Parathyroid adenoma (tissue), 2 donors: ENCODE measurements around the gene ASTN2.

Experiments
- H2AFZ ChIP-seq: fragments of 300-600 bp; sonication (generic); one replicate; pipeline ENCODE4 v1.7.0; 2017; ENCODE audit warnings: antibody characterized with exemption, mild to moderate bottlenecking
- H3K27ac ChIP-seq: fragments of 300-600 bp; sonication (generic); one replicate; pipeline ENCODE4 v1.7.0; 2017
- H3K27me3 ChIP-seq: fragments of 300-600 bp; sonication (generic); one replicate; pipeline ENCODE4 v1.7.0; 2017; ENCODE audit warnings: low read length; ENCODE audit not compliant: control insufficient read depth, insufficient read depth
- H3K36me3 ChIP-seq: fragments of 300-600 bp; sonication (generic); one replicate; pipeline ENCODE4 v1.7.0; 2017; ENCODE audit warnings: low read length; ENCODE audit not compliant: control insufficient read depth, insufficient read depth
- H3K4me1 ChIP-seq: fragments of 300-600 bp; sonication (generic); one replicate; pipeline ENCODE4 v1.7.0; 2017; ENCODE audit warnings: control low read depth
- H3K4me2 ChIP-seq: fragments of 300-600 bp; sonication (generic); one replicate; pipeline ENCODE4 v1.7.0; 2017; ENCODE audit warnings: low read length
- H3K4me3 ChIP-seq: fragments of 300-600 bp; sonication (generic); one replicate; pipeline ENCODE4 v1.7.0; 2017; ENCODE audit warnings: low read depth, low read length
- H3K79me2 ChIP-seq: fragments of 300-600 bp; sonication (generic); one replicate; pipeline ENCODE4 v1.7.0; 2017; ENCODE audit warnings: control low read depth
- H3K9ac ChIP-seq: fragments of 300-600 bp; sonication (generic); one replicate; pipeline ENCODE4 v1.7.0; 2017; ENCODE audit warnings: mild to moderate bottlenecking
- H3K9me3 ChIP-seq: fragments of 300-600 bp; sonication (generic); one replicate; pipeline ENCODE4 v1.7.0; 2017; ENCODE audit warnings: low read length; ENCODE audit not compliant: control insufficient read depth
- CTCF ChIP-seq: fragments of 300-600 bp; sonication (generic); IDR thresholded peaks from one replicate; pipeline ENCODE4 v1.7.0; 2017; ENCODE audit warnings: antibody characterized with exemption, mild to moderate bottlenecking
- donor health status: primary hyperparathyroidism.

Gene ASTN2

GRCh38 chr9:116605060-116605459 is 809.8 kb downstream of the ASTN2 start:
- no peak overlapping the region for H3K27ac ChIP-seq
- H3K4me3 ChIP-seq, result no peak overlapping the region

GRCh38 chr9:116604251-116604650 is 810.6 kb downstream of the ASTN2 start:
- no peaks in the 10 kb centered on the region for H3K4me1 ChIP-seq
- H3K36me3 ChIP-seq, result no peaks in the 10 kb centered on the region
- no peak overlapping the region for H3K4me3 ChIP-seq
- no peak overlapping the region for H3K27ac ChIP-seq
- H3K9ac ChIP-seq, result no peak overlapping the region
- no peaks in the 10 kb centered on the region for H3K9me3 ChIP-seq
- no peak for TF ChIP-seq CTCF
- no peak overlapping the region for H2AFZ ChIP-seq
- H3K4me2 ChIP-seq, result no peak overlapping the region
- no peaks in the 10 kb centered on the region for H3K27me3 ChIP-seq
- H3K79me2 ChIP-seq, result no peaks in the 10 kb centered on the region

More at GRCh38 chr9:116605060-116605459, 809.8 kb downstream of the ASTN2 start:
- no peak overlapping the region for H3K4me2 ChIP-seq
- H3K4me1 ChIP-seq, result no peaks in the 10 kb centered on the region
- no peaks in the 10 kb centered on the region for H3K36me3 ChIP-seq
- no peak for TF ChIP-seq CTCF
- H3K27me3 ChIP-seq, result no peaks in the 10 kb centered on the region
- H3K9ac ChIP-seq, result no peak overlapping the region
- H3K79me2 ChIP-seq, result no peaks in the 10 kb centered on the region
- no peaks in the 10 kb centered on the region for H3K9me3 ChIP-seq
- no peak overlapping the region for H2AFZ ChIP-seq

GRCh38 chr9:116599342-116599884 is 815.4 kb downstream of the ASTN2 start:
- no peak for TF ChIP-seq CTCF
- Histone ChIP-seq H3K9ac (no peak overlapping the region), H3K79me2 (no peaks in the 10 kb centered on the region)

GRCh38 chr9:116596646-116597045 is 818.2 kb downstream of the ASTN2 start:
- no peaks in the 10 kb centered on the region for H3K9me3 ChIP-seq
- no peaks in the 10 kb centered on the region for H3K36me3 ChIP-seq
- H3K27ac ChIP-seq, result no peak overlapping the region
- H3K79me2 ChIP-seq, result no peaks in the 10 kb centered on the region
- H3K27me3 ChIP-seq, result no peaks in the 10 kb centered on the region
- no peak overlapping the region for H2AFZ ChIP-seq
- H3K4me3 ChIP-seq, result no peak overlapping the region
- H3K9ac ChIP-seq, result no peak overlapping the region
- TF ChIP-seq CTCF, result no peak
- H3K4me1 ChIP-seq, result no peaks in the 10 kb centered on the region
- no peak overlapping the region for H3K4me2 ChIP-seq

More at GRCh38 chr9:116599342-116599884, 815.4 kb downstream of the ASTN2 start:
- Histone ChIP-seq H3K9me3 (no peaks in the 10 kb centered on the region), H3K36me3 (no peaks in the 10 kb centered on the region), H3K27ac (no peak overlapping the region), H3K4me2 (no peak overlapping the region), H3K4me3 (no peak overlapping the region), H3K4me1 (no peaks in the 10 kb centered on the region), H2AFZ (no peak overlapping the region), H3K27me3 (no peaks in the 10 kb centered on the region)

- H2AFZ ChIP-seq, result no peak overlapping the region
- H3K4me3 ChIP-seq, result no peak overlapping the region
These were observed 820.3 kb downstream of the ASTN2 start for GRCh38 chr9:116594547-116594946.

More at GRCh38 chr9:116594547-116594946, 820.3 kb downstream of the ASTN2 start:
- Histone ChIP-seq H3K36me3 (no peaks in the 10 kb centered on the region), H3K9me3 (no peaks in the 10 kb centered on the region), H3K4me2 (no peak overlapping the region), H3K4me1 (no peaks in the 10 kb centered on the region), H3K9ac (no peak overlapping the region), H3K27ac (no peak overlapping the region), H3K27me3 (no peaks in the 10 kb centered on the region), H3K79me2 (no peaks in the 10 kb centered on the region)
- no peak for TF ChIP-seq CTCF
